ENCODE measurements around the gene IL6ST.
"Not testable (repeated sequence)": the region's sequence is repeated elsewhere in the genome, so short reads cannot be mapped to it uniquely, and the experiment has no call there.

The IL6ST gene

GRCh38 chr5:56004874-56005273, 10.1 kb upstream of the IL6ST start:
- DNase-seq (ENCODE audit: low read depth in 2 of 2): no peak

GRCh38 chr5:56003679-56004078, 8.9 kb upstream of the IL6ST start:
- no peak for DNase-seq (ENCODE audit: low read depth in 2 of 2)

GRCh38 chr5:56003179-56003578, 8.4 kb upstream of the IL6ST start:
- no peak for DNase-seq (ENCODE audit: low read depth in 2 of 2)

- DNase-seq (ENCODE audit: low read depth in 2 of 2): no peak
Observed at GRCh38 chr5:56002303-56002702, 7.5 kb upstream of the IL6ST start.

- not testable (repeated sequence) for DNase-seq (ENCODE audit: low read depth in 2 of 2)
Observed at GRCh38 chr5:56000221-56000620, 5.5 kb upstream of the IL6ST start.

GRCh38 chr5:55998966-55999365, 4.2 kb upstream of the IL6ST start:
- no peak for DNase-seq (ENCODE audit: low read depth in 2 of 2)

- no peak for DNase-seq (ENCODE audit: low read depth in 2 of 2)
Observed at GRCh38 chr5:55997742-55998351, 3.1 kb upstream of the IL6ST start.

GRCh38 chr5:55994998-55995914, 493 bp upstream of the IL6ST start:
- DNase-seq (ENCODE audit: low read depth in 2 of 2): peak; percentile 92 to 99

GRCh38 chr5:55993731-55994494, 850 bp downstream of the IL6ST start:
- DNase-seq (ENCODE audit: low read depth in 2 of 2): no peak

- no peak for DNase-seq (ENCODE audit: low read depth in 2 of 2)
Observed at GRCh38 chr5:55993013-55993412, 1.8 kb downstream of the IL6ST start.

GRCh38 chr5:55991768-55992486, 2.8 kb downstream of the IL6ST start:
- no peak for DNase-seq (ENCODE audit: low read depth in 2 of 2)

- not testable (repeated sequence) for DNase-seq (ENCODE audit: low read depth in 2 of 2)
Observed at GRCh38 chr5:55990895-55991294, 3.9 kb downstream of the IL6ST start.

- no peak for DNase-seq (ENCODE audit: low read depth in 2 of 2)
Observed at GRCh38 chr5:55989860-55990259, 4.9 kb downstream of the IL6ST start.

- DNase-seq (ENCODE audit: low read depth in 2 of 2): no peak
Observed at GRCh38 chr5:55988979-55989638, 5.7 kb downstream of the IL6ST start.

- DNase-seq (ENCODE audit: low read depth in 2 of 2): not testable (repeated sequence)
Observed at GRCh38 chr5:55988428-55988827, 6.3 kb downstream of the IL6ST start.

GRCh38 chr5:55986931-55987330, 7.8 kb downstream of the IL6ST start:
- no peak for DNase-seq (ENCODE audit: low read depth in 2 of 2)

GRCh38 chr5:55985181-55985580, 9.6 kb downstream of the IL6ST start:
- DNase-seq (ENCODE audit: low read depth in 2 of 2): no peak

GRCh38 chr5:55983986-55984385, 10.8 kb downstream of the IL6ST start:
- DNase-seq (ENCODE audit: low read depth in 2 of 2): no peak

GRCh38 chr5:55982957-55983381, 11.8 kb downstream of the IL6ST start:
- no peak for DNase-seq (ENCODE audit: low read depth in 2 of 2)

- no peak for DNase-seq (ENCODE audit: low read depth in 2 of 2)
Observed at GRCh38 chr5:55973296-55973695, 21.5 kb downstream of the IL6ST start.

- no peak for DNase-seq (ENCODE audit: low read depth in 2 of 2)
Observed at GRCh38 chr5:55969956-55970355, 24.8 kb downstream of the IL6ST start.
